C4-2B (cell line): ENCODE results near the gene NCKAP5.

Experiments
- H3K27ac ChIP-seq: fragments of 450-650 bp; 2 replicates; pipeline ENCODE4 v1.5.1; 2017
- CTCF ChIP-seq: fragments of 450-650 bp; conservative IDR thresholded peaks from 2 replicates; pipeline ENCODE4 v1.5.1; 2017; ENCODE audit warnings: mild to moderate bottlenecking
- ZFX ChIP-seq: fragments of 450-650 bp; IDR thresholded peaks from 2 replicates; pipeline ENCODE4 v1.6.1; 2017

Gene NCKAP5

GRCh38 chr2:132951008-132951714, 617.1 kb downstream of the NCKAP5 start:
- no peak for TF ChIP-seq CTCF
- no peak for TF ChIP-seq ZFX
- no peak overlapping the region for H3K27ac ChIP-seq

GRCh38 chr2:132949108-132949507, 619.2 kb downstream of the NCKAP5 start:
- TF ChIP-seq CTCF (no peak), ZFX (no peak)
- no peak overlapping the region for H3K27ac ChIP-seq

GRCh38 chr2:132948211-132948610, 620.1 kb downstream of the NCKAP5 start:
- TF ChIP-seq CTCF (no peak), ZFX (no peak)
- no peak overlapping the region for H3K27ac ChIP-seq

GRCh38 chr2:132943829-132944228, 624.4 kb downstream of the NCKAP5 start:
- no peak overlapping the region for H3K27ac ChIP-seq
- TF ChIP-seq CTCF (no peak), ZFX (no peak)

GRCh38 chr2:132941296-132942020, 626.8 kb downstream of the NCKAP5 start:
- H3K27ac ChIP-seq: no peak overlapping the region
- TF ChIP-seq CTCF: no peak
- TF ChIP-seq ZFX: no peak

GRCh38 chr2:132937629-132938028, 630.6 kb downstream of the NCKAP5 start:
- H3K27ac ChIP-seq: no peak overlapping the region
- TF ChIP-seq CTCF (no peak), ZFX (no peak)

GRCh38 chr2:132936791-132937190, 631.5 kb downstream of the NCKAP5 start:
- H3K27ac ChIP-seq: no peak overlapping the region
- TF ChIP-seq CTCF (no peak), ZFX (no peak)
